HG03039 (cell line): ENCODE results near the gene THAP3.

Experiments
- ATAC-seq: cut with Tn5 transposase; IDR thresholded peaks from one replicate; pipeline ENCODE4 v1.9.1; 2021; ENCODE audit warnings: mild to moderate bottlenecking, moderate library complexity; ENCODE audit not compliant: unreplicated experiment

The THAP3 gene

DNA sequence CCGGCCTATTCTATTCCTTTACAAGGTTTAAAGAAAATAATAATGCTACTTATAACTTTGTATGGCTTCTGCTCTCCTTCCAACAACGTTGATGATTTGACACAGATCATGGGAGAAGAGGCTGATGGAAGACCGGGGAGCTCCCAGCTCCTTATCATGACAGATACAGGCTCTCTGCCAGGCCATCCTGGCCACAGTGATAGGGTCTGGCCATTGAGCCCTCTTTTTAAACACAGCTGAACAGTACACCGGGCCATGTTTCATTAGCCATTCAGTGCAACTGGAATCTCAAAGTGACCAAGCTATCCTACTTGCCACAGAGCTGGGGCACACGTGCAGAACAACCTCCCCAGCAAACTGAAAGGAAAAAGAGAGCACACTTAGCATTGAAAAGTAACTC is 42.0 kb downstream of the THAP3 start:
- ATAC-seq, result no peak

DNA sequence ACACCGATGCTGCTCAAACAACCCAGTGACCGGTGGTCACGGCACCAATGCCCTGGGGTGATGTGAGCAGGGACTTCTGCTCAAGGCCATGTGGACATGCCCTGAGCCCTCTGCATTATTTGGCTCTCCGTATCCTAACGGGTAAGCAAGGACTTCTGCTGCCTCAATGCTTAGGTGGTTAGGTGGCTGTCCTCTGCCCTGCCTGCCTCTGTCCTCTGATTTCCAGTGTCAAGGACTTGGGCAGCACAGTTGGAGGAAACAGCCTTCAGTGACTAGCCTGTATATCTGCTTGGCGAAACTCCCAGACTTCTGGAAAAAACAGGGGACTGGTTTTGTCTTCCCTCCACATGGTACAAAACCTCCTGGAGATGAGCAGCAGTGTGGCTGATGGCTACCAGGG is 42.5 kb downstream of the THAP3 start:
- no peak for ATAC-seq

DNA sequence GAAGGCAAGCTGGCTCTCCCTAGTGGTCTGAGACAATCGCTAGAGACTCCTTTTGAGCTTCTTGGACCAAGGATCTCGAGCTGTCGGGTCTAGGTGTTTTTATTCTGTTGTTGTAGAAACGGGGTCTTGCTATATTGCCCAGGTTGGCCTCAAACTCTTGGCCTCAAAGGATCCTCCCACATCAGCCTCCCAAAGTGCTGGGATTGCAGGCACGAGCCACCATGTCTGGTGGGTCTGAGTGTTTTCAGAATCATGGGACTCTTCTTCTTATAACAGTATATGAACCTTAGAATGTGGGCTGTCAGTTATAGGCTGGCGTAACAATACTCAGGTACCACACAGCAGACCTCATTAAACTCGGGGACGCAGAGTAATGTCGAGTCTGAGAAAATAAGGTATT is 43.8 kb downstream of the THAP3 start:
- no peak for ATAC-seq

DNA sequence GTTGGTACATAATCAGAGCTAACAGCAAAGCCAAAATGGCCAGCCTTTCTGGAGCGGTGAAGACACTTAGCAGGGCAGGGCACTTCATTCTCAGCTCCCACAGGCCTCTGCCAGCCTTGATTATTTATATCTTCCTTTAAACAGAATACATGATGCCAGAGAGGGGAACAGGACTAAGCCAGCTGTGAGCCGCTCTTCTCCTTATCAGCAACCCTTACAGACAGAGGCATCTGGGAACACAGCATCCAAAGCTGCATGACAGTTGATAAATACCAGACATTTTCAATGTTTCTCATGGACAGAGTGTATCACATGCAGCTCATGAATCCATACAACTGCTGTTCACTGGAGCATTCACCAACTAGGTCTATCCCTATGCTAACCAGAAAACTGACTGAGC is 47.9 kb downstream of the THAP3 start:
- no peak for ATAC-seq

DNA sequence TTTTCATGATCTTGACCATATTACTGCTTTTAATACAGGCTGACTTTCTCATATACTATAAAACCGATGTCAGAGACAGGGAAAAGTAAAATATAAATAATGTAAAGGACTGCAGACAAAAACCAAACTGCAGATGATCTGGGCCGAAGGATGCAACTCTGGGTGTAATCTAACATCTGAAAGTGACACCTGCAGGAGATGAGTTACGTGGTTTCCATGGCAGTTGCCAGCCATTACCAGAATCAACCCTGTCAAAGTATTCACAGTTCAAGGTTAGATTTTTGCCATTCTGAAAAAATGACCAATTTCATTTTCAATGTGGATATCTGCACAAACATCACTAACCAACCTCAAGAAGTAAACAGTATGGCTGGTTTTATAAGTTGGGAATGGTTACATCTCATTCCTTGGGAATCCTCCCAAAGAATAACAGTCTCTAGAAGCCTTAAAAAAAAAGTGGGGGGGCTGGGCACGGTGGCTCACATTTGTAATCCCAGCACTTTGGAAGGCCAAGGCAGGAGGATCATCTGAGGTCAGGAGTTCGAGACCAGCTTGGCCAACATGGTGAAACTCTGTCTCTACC is 49.2 kb downstream of the THAP3 start:
- ATAC-seq, result no peak

DNA sequence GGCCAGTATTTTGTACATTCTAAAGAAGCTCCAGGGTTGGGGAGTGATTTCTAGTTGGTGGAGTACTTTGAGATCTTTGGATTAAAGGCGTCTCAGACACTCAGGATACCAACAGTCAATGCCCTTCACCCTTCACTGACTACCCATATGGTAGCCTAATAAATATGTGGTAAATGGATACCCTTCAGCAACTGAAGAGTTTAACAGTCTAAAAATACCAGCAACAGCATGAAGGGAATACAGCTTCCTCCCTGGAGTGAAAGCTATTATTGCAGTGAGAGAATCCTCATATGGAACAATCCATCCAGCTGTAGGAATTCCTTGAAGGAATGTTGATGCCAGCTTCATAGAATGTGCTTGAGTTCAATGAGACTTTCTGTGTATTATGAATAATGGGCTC is 50.1 kb downstream of the THAP3 start:
- no peak for ATAC-seq

DNA sequence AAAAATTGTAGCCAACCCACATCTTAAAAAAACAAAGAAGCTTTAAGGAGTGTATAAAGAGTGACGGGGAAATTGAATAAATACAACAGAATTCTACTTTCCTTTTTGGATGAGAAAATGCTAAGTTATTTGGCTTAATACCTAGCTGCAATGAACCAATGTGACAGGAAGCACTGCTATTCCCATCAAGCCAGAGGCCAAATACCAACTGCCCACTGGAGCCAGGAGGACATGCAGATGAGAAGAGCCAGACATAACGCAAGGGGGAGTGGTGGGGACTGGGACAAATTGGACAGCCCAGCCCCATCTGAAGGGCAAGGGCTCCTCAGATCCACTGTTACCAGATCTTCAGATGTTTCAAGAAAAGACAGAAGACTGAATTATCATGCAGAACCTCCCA is 51.3 kb downstream of the THAP3 start:
- ATAC-seq, result no peak
